ENCODE data around the gene KLK10.
A peak's percentile ranks its signal among the peaks of the same experiment; 100 is the strongest.

KLK10 gene

GRCh38 chr19:50983625-50984292 lies 35.8 kb downstream of the KLK10 start, which contains the start of gene KLK7:
KLK7 (minus strand) TSS chr19:50983917; CDS start chr19:50982399, 1,518 bp downstream.
- WGBS (ENCODE audit: insufficient coverage, insufficient read length) = no CpG with 5 or more reads among the region's 28 CpGs
- Histone ChIP-seq H3K9me3 (ENCODE audit: control insufficient read depth, insufficient read depth, low read length) (no peaks in the 10 kb centered on the region), H3K4me1 (ENCODE audit: control insufficient read depth, insufficient read depth, low read length) (peaks cover 1% of the 10 kb centered on the region), H3K36me3 (ENCODE audit: control insufficient read depth, insufficient read depth, low read length) (no peaks in the 10 kb centered on the region), H3K4me3 (ENCODE audit: low read length) (peak within 1 kb of the TSS; percentile 21; the same call in 1 of the 2 replicates), H3K27ac (ENCODE audit: low read length) (no peak within 1 kb of the TSS), H3K27me3 (ENCODE audit: control insufficient read depth, insufficient read depth, low read length) (no peaks in the 10 kb centered on the region)
- DNase-seq (ENCODE audit: low read depth, low spot score) = no peak

GRCh38 chr19:50982186-50982585 lies 37.3 kb downstream of the KLK10 start:
- H3K9me3 ChIP-seq (ENCODE audit: control insufficient read depth, insufficient read depth, low read length) = no peaks in the 10 kb centered on the region
- no peak overlapping the region for H3K27ac ChIP-seq (ENCODE audit: low read length)
- no peaks in the 10 kb centered on the region for H3K36me3 ChIP-seq (ENCODE audit: control insufficient read depth, insufficient read depth, low read length)
- no peak for DNase-seq (ENCODE audit: low read depth, low spot score)
- peaks cover 3% of the 10 kb centered on the region for H3K4me1 ChIP-seq (ENCODE audit: control insufficient read depth, insufficient read depth, low read length)
- H3K27me3 ChIP-seq (ENCODE audit: control insufficient read depth, insufficient read depth, low read length) = no peaks in the 10 kb centered on the region
- WGBS (ENCODE audit: insufficient coverage, insufficient read length) = no CpG with 5 or more reads among the region's 4 CpGs
- H3K4me3 ChIP-seq (ENCODE audit: low read length) = no peak overlapping the region

DNA sequence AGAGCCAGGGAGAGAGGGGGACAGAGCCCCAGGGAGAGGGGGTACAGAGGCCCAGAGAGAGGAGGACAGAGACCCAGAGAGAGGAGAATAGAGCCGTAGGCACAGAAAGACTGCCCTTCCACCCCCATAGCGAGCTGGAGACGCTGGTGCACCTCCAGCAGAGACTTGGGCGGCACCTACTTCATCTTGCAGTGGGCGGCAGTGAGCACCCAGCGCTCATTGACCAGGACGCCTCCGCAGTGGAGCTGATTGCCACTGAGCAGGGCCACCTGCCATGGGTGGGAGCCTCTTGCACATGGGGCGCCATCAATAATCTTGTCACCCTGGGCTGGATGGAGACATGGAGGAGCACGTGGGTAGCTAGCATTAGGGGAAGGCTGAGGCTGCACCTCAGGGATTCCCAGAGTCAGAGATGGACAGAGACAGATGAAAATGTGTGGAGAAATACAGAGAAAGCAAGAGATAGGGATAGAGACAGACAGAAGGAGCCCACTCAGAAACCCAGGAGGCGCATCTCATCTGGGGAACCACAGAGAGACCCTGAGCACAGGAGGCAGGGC lies 37.8 kb downstream of the KLK10 start:
- Histone ChIP-seq H3K9me3 (ENCODE audit: control insufficient read depth, insufficient read depth, low read length) (no peaks in the 10 kb centered on the region), H3K36me3 (ENCODE audit: control insufficient read depth, insufficient read depth, low read length) (no peaks in the 10 kb centered on the region), H3K27ac (ENCODE audit: low read length) (no peak overlapping the region), H3K4me1 (ENCODE audit: control insufficient read depth, insufficient read depth, low read length) (peaks cover 3% of the 10 kb centered on the region), H3K4me3 (ENCODE audit: low read length) (no peak overlapping the region), H3K27me3 (ENCODE audit: control insufficient read depth, insufficient read depth, low read length) (no peaks in the 10 kb centered on the region)
- no peak for DNase-seq (ENCODE audit: low read depth, low spot score)
- WGBS (ENCODE audit: insufficient coverage, insufficient read length) = no CpG with 5 or more reads among the region's 11 CpGs

- H3K36me3 ChIP-seq (ENCODE audit: control insufficient read depth, insufficient read depth, low read length) = no peaks in the 10 kb centered on the region
- WGBS (ENCODE audit: insufficient coverage, insufficient read length) = no CpG with 5 or more reads among the region's 13 CpGs
- H3K4me1 ChIP-seq (ENCODE audit: control insufficient read depth, insufficient read depth, low read length) = peaks cover 3% of the 10 kb centered on the region
- H3K27ac ChIP-seq (ENCODE audit: low read length) = no peak overlapping the region
- DNase-seq (ENCODE audit: low read depth, low spot score) = no peak
- H3K27me3 ChIP-seq (ENCODE audit: control insufficient read depth, insufficient read depth, low read length) = no peaks in the 10 kb centered on the region
- no peak overlapping the region for H3K4me3 ChIP-seq (ENCODE audit: low read length)
- H3K9me3 ChIP-seq (ENCODE audit: control insufficient read depth, insufficient read depth, low read length) = no peaks in the 10 kb centered on the region
These were observed 39.3 kb downstream of the KLK10 start for GRCh38 chr19:50980208-50980607.

- WGBS (ENCODE audit: insufficient coverage, insufficient read length) = no CpG with 5 or more reads among the region's 8 CpGs
- Histone ChIP-seq H3K9me3 (ENCODE audit: control insufficient read depth, insufficient read depth, low read length) (no peaks in the 10 kb centered on the region), H3K4me1 (ENCODE audit: control insufficient read depth, insufficient read depth, low read length) (peaks cover 3% of the 10 kb centered on the region)
These were observed 39.8 kb downstream of the KLK10 start for GRCh38 chr19:50979758-50980157.

GRCh38 chr19:50978772-50979390 lies 40.6 kb downstream of the KLK10 start:
- Histone ChIP-seq H3K27me3 (ENCODE audit: control insufficient read depth, insufficient read depth, low read length) (no peaks in the 10 kb centered on the region), H3K27ac (ENCODE audit: low read length) (no peak overlapping the region), H3K4me3 (ENCODE audit: low read length) (no peak overlapping the region), H3K9me3 (ENCODE audit: control insufficient read depth, insufficient read depth, low read length) (no peaks in the 10 kb centered on the region), H3K36me3 (ENCODE audit: control insufficient read depth, insufficient read depth, low read length) (no peaks in the 10 kb centered on the region), H3K4me1 (ENCODE audit: control insufficient read depth, insufficient read depth, low read length) (peaks cover 3% of the 10 kb centered on the region)
- DNase-seq (ENCODE audit: low read depth, low spot score) = no peak
- WGBS (ENCODE audit: insufficient coverage, insufficient read length) = no CpG with 5 or more reads among the region's 5 CpGs

More at GRCh38 chr19:50979758-50980157, 39.8 kb downstream of the KLK10 start:
- no peak overlapping the region for H3K4me3 ChIP-seq (ENCODE audit: low read length)
- H3K27me3 ChIP-seq (ENCODE audit: control insufficient read depth, insufficient read depth, low read length) = no peaks in the 10 kb centered on the region
- no peak overlapping the region for H3K27ac ChIP-seq (ENCODE audit: low read length)
- DNase-seq (ENCODE audit: low read depth, low spot score) = no peak
- no peaks in the 10 kb centered on the region for H3K36me3 ChIP-seq (ENCODE audit: control insufficient read depth, insufficient read depth, low read length)

DNA sequence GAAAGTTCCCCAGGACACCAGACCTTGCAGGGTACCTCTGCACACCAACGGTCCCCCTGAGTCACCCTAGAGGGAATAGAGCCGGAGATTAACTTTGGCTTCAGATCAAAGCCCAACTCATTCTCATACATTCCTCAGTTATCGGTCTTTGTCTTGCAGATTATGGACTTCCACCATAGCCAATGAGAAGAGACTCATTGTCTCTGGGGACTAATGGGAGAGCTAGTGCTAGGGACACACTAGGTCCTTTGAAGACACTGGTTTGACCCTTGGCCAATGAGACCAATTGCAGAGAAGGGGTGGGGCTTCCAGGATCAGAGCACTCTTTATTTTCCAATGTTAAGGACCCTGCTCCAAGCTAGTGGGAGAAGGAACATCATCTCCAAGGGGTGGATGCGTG lies 41.9 kb downstream of the KLK10 start:
- Histone ChIP-seq H3K27ac (ENCODE audit: low read length) (no peak overlapping the region), H3K36me3 (ENCODE audit: control insufficient read depth, insufficient read depth, low read length) (no peaks in the 10 kb centered on the region), H3K27me3 (ENCODE audit: control insufficient read depth, insufficient read depth, low read length) (no peaks in the 10 kb centered on the region), H3K4me3 (ENCODE audit: low read length) (no peak overlapping the region), H3K4me1 (ENCODE audit: control insufficient read depth, insufficient read depth, low read length) (peaks cover 3% of the 10 kb centered on the region), H3K9me3 (ENCODE audit: control insufficient read depth, insufficient read depth, low read length) (no peaks in the 10 kb centered on the region)
- no CpG with 5 or more reads among the region's 4 CpGs for WGBS (ENCODE audit: insufficient coverage, insufficient read length)
- DNase-seq (ENCODE audit: low read depth, low spot score) = no peak

- H3K4me3 ChIP-seq (ENCODE audit: low read length) = no peak overlapping the region
- H3K9me3 ChIP-seq (ENCODE audit: control insufficient read depth, insufficient read depth, low read length) = no peaks in the 10 kb centered on the region
- no peak overlapping the region for H3K27ac ChIP-seq (ENCODE audit: low read length)
- DNase-seq (ENCODE audit: low read depth, low spot score) = peak; percentile 31
- WGBS (ENCODE audit: insufficient coverage, insufficient read length) = no CpG with 5 or more reads among the region's 8 CpGs
- H3K36me3 ChIP-seq (ENCODE audit: control insufficient read depth, insufficient read depth, low read length) = no peaks in the 10 kb centered on the region
- H3K4me1 ChIP-seq (ENCODE audit: control insufficient read depth, insufficient read depth, low read length) = peaks cover 3% of the 10 kb centered on the region
- no peaks in the 10 kb centered on the region for H3K27me3 ChIP-seq (ENCODE audit: control insufficient read depth, insufficient read depth, low read length)
These were observed 43.7 kb downstream of the KLK10 start for GRCh38 chr19:50975766-50976165.

GRCh38 chr19:50974702-50975556 lies 44.6 kb downstream of the KLK10 start:
- Histone ChIP-seq H3K9me3 (ENCODE audit: control insufficient read depth, insufficient read depth, low read length) (no peaks in the 10 kb centered on the region), H3K4me1 (ENCODE audit: control insufficient read depth, insufficient read depth, low read length) (peaks cover 3% of the 10 kb centered on the region; the same call in 1 of the 2 replicates), H3K27ac (ENCODE audit: low read length) (no peak overlapping the region), H3K36me3 (ENCODE audit: control insufficient read depth, insufficient read depth, low read length) (no peaks in the 10 kb centered on the region), H3K4me3 (ENCODE audit: low read length) (no peak overlapping the region), H3K27me3 (ENCODE audit: control insufficient read depth, insufficient read depth, low read length) (no peaks in the 10 kb centered on the region)
- no peak for DNase-seq (ENCODE audit: low read depth, low spot score)
- no CpG with 5 or more reads among the region's 9 CpGs for WGBS (ENCODE audit: insufficient coverage, insufficient read length)

DNA sequence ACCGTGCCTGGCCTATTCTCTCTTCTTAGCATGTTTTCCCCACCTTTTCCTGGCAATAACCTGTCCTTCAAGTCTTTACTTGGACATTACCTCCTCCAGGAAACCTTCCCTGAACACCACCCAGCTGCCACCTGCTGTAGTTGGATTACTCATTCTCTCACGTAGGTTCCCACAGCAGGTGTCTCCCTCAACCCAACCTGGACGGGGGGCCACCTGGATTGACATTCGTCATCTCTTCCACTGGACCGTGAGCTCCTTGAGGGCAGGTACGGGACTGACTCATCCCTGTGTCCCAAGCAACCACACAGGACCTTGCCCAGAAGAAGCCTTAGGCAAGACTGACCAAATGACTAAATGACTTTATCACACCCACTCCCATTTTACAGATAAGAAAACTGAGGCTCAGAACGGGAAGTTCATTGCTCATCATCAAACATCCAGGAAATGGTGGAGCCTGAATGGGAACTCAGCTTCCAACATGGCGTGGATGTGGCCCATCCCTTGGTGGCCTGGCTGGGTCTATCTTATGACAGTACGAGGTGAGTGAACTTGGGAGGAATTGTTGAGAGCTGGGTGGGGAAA lies 46.6 kb downstream of the KLK10 start:
- Histone ChIP-seq H3K27me3 (ENCODE audit: control insufficient read depth, insufficient read depth, low read length) (no peaks in the 10 kb centered on the region), H3K27ac (ENCODE audit: low read length) (no peak overlapping the region), H3K4me1 (ENCODE audit: control insufficient read depth, insufficient read depth, low read length) (0 out of 2 replicates have a peak, but pooled peaks cover 1% of the 10 kb centered on the region), H3K36me3 (ENCODE audit: control insufficient read depth, insufficient read depth, low read length) (no peaks in the 10 kb centered on the region), H3K4me3 (ENCODE audit: low read length) (no peak overlapping the region), H3K9me3 (ENCODE audit: control insufficient read depth, insufficient read depth, low read length) (no peaks in the 10 kb centered on the region)
- WGBS (ENCODE audit: insufficient coverage, insufficient read length) = no CpG with 5 or more reads among the region's 9 CpGs
- DNase-seq (ENCODE audit: low read depth, low spot score) = no peak

All from iPS DF 6.9 (cell line).